ENCODE data around the gene MX1.
A peak's percentile ranks its signal among the peaks of the same experiment; 100 is the strongest.

Gene MX1

GRCh38 chr21:41466024-41466820, 40.2 kb downstream of the MX1 start:
- no peak for DNase-seq

- DNase-seq: no peak
Measured at GRCh38 chr21:41470054-41470453, 44.0 kb downstream of the MX1 start.

- DNase-seq: no peak
Measured at GRCh38 chr21:41472753-41473548, 46.9 kb downstream of the MX1 start.

- no peak for DNase-seq
Measured at GRCh38 chr21:41475714-41476420, 49.8 kb downstream of the MX1 start.

- DNase-seq: no peak
Measured at GRCh38 chr21:41477641-41478318, 51.7 kb downstream of the MX1 start.

GRCh38 chr21:41478319-41479177, 52.5 kb downstream of the MX1 start:
- peak; percentile 10 for DNase-seq

GRCh38 chr21:41479686-41480085, 53.6 kb downstream of the MX1 start:
- no peak for DNase-seq

- no peak for DNase-seq
Measured at GRCh38 chr21:41480086-41480690, 54.1 kb downstream of the MX1 start.

- peak; percentile 90 for DNase-seq
Measured at GRCh38 chr21:41481191-41481590, 55.2 kb downstream of the MX1 start.

- DNase-seq: peak; percentile 79
Measured at GRCh38 chr21:41482301-41482700, 56.3 kb downstream of the MX1 start.

- DNase-seq: no peak
Measured at GRCh38 chr21:41482980-41483379, 56.9 kb downstream of the MX1 start.

- DNase-seq: no peak
Measured at GRCh38 chr21:41483415-41483814, 57.4 kb downstream of the MX1 start.

- DNase-seq: no peak
Measured at GRCh38 chr21:41483973-41484372, 57.9 kb downstream of the MX1 start.

- DNase-seq: no peak
Measured at GRCh38 chr21:41487082-41487481, 61.0 kb downstream of the MX1 start.

GRCh38 chr21:41488080-41488479, 62.0 kb downstream of the MX1 start:
- DNase-seq: no peak

GRCh38 chr21:41489329-41489728, 63.3 kb downstream of the MX1 start:
- DNase-seq: no peak

- DNase-seq: no peak
Measured at GRCh38 chr21:41490330-41490729, 64.3 kb downstream of the MX1 start.

GRCh38 chr21:41491412-41491811, 65.4 kb downstream of the MX1 start:
- DNase-seq: no peak

- no peak for DNase-seq
Measured at GRCh38 chr21:41494242-41494641, 68.2 kb downstream of the MX1 start.

GRCh38 chr21:41497008-41497407, 71.0 kb downstream of the MX1 start:
- no peak for DNase-seq

- no peak for DNase-seq
Measured at GRCh38 chr21:41497788-41498187, 71.7 kb downstream of the MX1 start.

- DNase-seq: no peak
Measured at GRCh38 chr21:41499920-41500319, 73.9 kb downstream of the MX1 start.

All from fibroblast of skin of right quadriceps (primary cell).